CD14-positive monocyte (primary cell): ENCODE measurements around the gene NEGR1. TPM values are rescaled to one million over a fixed set of nuclear protein-coding genes. Genes with fewer than 3 reads are reported as not detected.

Experiments
- DNase-seq, 3 donors: peaks; one replicate each; pipeline ENCODE4 v3.0.0-alpha.2; 2011 to 2022
- H2AFZ ChIP-seq: 2 replicates; pipeline ENCODE4 v1.6.0; 2012; ENCODE audit warnings: mild to moderate bottlenecking, low read depth, low read length, inconsistent platforms; ENCODE audit not compliant: insufficient read depth, poor library complexity, severe bottlenecking
- H3K27ac ChIP-seq, 2 donors: 1 replicate in 1 of 2; 2 replicates in 1 of 2; pipeline ENCODE4 v1.5.1; 2012 to 2013; ENCODE audit warnings: low read length in 2 of 2, control low read depth in 1 of 2, inconsistent platforms in 1 of 2, low read depth in 1 of 2, mild to moderate bottlenecking in 1 of 2
- H3K27me3 ChIP-seq, 2 donors: one replicate each; pipeline versions ENCODE4 v1.6.0 to v1.6.1; 2011 to 2013; ENCODE audit warnings: low read length in 2 of 2; ENCODE audit not compliant: control insufficient read depth in 2 of 2, insufficient read depth in 2 of 2
- H3K36me3 ChIP-seq, 2 donors: replicated peaks in 1 of 2; 1 replicate in 1 of 2; 2 replicates in 1 of 2; pipeline versions ENCODE4 v1.5.1 to v1.6.1; 2012 to 2013; ENCODE audit warnings: low read length in 2 of 2, control low read depth in 1 of 2, inconsistent platforms in 1 of 2, mild to moderate bottlenecking in 1 of 2; ENCODE audit not compliant: insufficient read depth in 2 of 2, control insufficient read depth in 1 of 2
- H3K4me1 ChIP-seq, 2 donors: 1 replicate in 1 of 2; 2 replicates in 1 of 2; pipeline versions ENCODE4 v1.5.1 to v1.6.1; 2012 to 2013; ENCODE audit warnings: low read length in 2 of 2, control low read depth in 1 of 2, inconsistent platforms in 1 of 2, mild to moderate bottlenecking in 1 of 2, moderate library complexity in 1 of 2; ENCODE audit not compliant: insufficient read depth in 2 of 2, control insufficient read depth in 1 of 2
- H3K4me2 ChIP-seq: replicated peaks from 2 replicates; pipeline ENCODE3; 2012; ENCODE audit warnings: low read length, moderate library complexity, mild to moderate bottlenecking; ENCODE audit not compliant: poor library complexity, severe bottlenecking; ENCODE audit errors: extremely low read depth
- H3K4me3 ChIP-seq, 3 experiments: fragments of 200-600 bp in 1 of 3; sonication (generic) in 1 of 3; replicated peaks in 1 of 3; 1 replicate in 2 of 3; 2 replicates in 1 of 3; pipeline ENCODE4 v1.5.1; 2011 to 2013; ENCODE audit warnings: low read length in 3 of 3, mild to moderate bottlenecking in 3 of 3, control low read depth in 2 of 3, low read depth in 2 of 3, inconsistent platforms in 1 of 3, moderate library complexity in 1 of 3
- H3K79me2 ChIP-seq: 2 replicates; pipeline ENCODE4 v1.6.0; 2012; ENCODE audit warnings: mild to moderate bottlenecking, control low read depth, inconsistent platforms, low read length, moderate library complexity; ENCODE audit not compliant: insufficient read depth
- H3K9ac ChIP-seq: 2 replicates; pipeline ENCODE4 v1.6.0; 2017; ENCODE audit warnings: low read length, mild to moderate bottlenecking; ENCODE audit not compliant: insufficient read depth, poor library complexity, severe bottlenecking
- H3K9me3 ChIP-seq, 2 donors: replicated peaks in 1 of 2; 1 replicate in 1 of 2; 2 replicates in 1 of 2; pipeline versions ENCODE4 v1.5.1 to v1.6.1; 2012 to 2013; ENCODE audit warnings: low read length in 2 of 2, control low read depth in 1 of 2; ENCODE audit not compliant: control insufficient read depth in 1 of 2, insufficient read depth in 1 of 2
- H4K20me1 ChIP-seq: 2 replicates; pipeline ENCODE4 v1.6.0; 2012; ENCODE audit warnings: mild to moderate bottlenecking, low read length, control low read depth, moderate library complexity; ENCODE audit not compliant: insufficient read depth
- H3K27ac Mint-ChIP-seq, 7 donors: one replicate each; pipeline ENCODE4 v1.8.0; 2020; ENCODE audit warnings: mild to moderate bottlenecking in 7 of 7, mixed read lengths in 7 of 7, moderate library complexity in 6 of 7, inconsistent platforms in 2 of 7
- H3K27me3 Mint-ChIP-seq, 3 donors: one replicate each; pipeline ENCODE4 v1.8.0; 2021 to 2022; ENCODE audit warnings: low read depth in 3 of 3, mild to moderate bottlenecking in 3 of 3, mixed read lengths in 3 of 3, moderate library complexity in 3 of 3, inconsistent platforms in 1 of 3
- H3K36me3 Mint-ChIP-seq, 2 donors: one replicate each; pipeline ENCODE4 v1.8.0; 2020; ENCODE audit warnings: mixed read lengths in 2 of 2, inconsistent platforms in 1 of 2, mild to moderate bottlenecking in 1 of 2
- H3K4me1 Mint-ChIP-seq: one replicate; pipeline ENCODE4 v1.8.0; 2020; ENCODE audit warnings: mild to moderate bottlenecking, mixed read lengths
- H3K4me3 Mint-ChIP-seq, 2 donors: one replicate each; pipeline ENCODE4 v1.8.0; 2020; ENCODE audit warnings: mild to moderate bottlenecking in 2 of 2, mixed read lengths in 2 of 2, moderate library complexity in 1 of 2
- H3K9me3 Mint-ChIP-seq, 7 donors: one replicate each; pipeline ENCODE4 v1.8.0; 2020 to 2022; ENCODE audit warnings: mixed read lengths in 7 of 7, mild to moderate bottlenecking in 6 of 7, moderate library complexity in 6 of 7, inconsistent platforms in 2 of 7
- WGBS: methylation state at CpG from one replicate; pipeline ENCODE4 v1.1.5; 2013; ENCODE audit warnings: missing lambda C conversion rate; ENCODE audit not compliant: insufficient coverage; 5-methylcytosine and 5-hydroxymethylcytosine counted together
- intact Hi-C, 2 donors: fragments of 100-400 bp; cut with micrococcal nuclease; formaldehyde crosslinking; loops; one replicate each; pipeline versions ENCODE4 v1.15.0 to v1.15.1; 2023
- polyA plus RNA-seq, 3 donors: library from polyadenylated mRNA; depleted of rRNA in 1 of 3; unstranded in 2 of 3; stranded (reverse) in 1 of 3; fragments of 300-500 nt in 2 of 3; fragments of >200 nt in 1 of 3; fragmentation: Illumina TruSeq in 2 of 3; gene quantifications; 1 replicate in 2 of 3; 2 replicates in 1 of 3; pipeline ENCODE4 v1.2.3, GENCODE V29; 2012 to 2021
- TF ChIP-seq, protein P1 (sequence below): fragments of 200-600 bp; IDR thresholded peaks from one replicate; pipeline ENCODE4 v1.8.0; 2022; ENCODE audit warnings: antibody characterized with exemption, mild to moderate bottlenecking

The NEGR1 gene
- polyA plus RNA-seq, 3 donors = 0.03 to 0.15 (median 0.13) TPM

DNA sequence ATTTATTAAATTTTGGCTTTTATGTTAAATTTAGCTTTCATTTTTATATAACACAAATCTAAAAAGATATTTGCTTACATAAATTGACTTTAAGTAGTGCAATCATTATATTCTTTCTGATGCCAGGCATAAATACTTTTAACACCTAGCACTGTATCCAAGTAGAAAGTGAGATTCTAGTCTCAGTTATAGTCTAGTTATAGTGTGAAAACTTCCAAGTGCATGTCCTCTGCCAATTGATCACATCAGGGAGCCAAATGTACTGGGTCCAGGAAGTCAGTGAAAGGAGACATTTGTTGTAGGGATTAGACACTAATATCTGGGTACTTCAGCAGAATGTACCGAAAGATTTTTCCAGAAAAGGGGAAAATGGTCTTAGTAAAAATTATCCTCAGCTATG, 910.8 kb downstream of the NEGR1 start:
- no peaks in the 10 kb centered on the region for H3K27me3 ChIP-seq
- H4K20me1 ChIP-seq = no peaks in the 10 kb centered on the region
- H3K36me3 ChIP-seq = no peaks in the 10 kb centered on the region
- TF ChIP-seq, protein P1, sequence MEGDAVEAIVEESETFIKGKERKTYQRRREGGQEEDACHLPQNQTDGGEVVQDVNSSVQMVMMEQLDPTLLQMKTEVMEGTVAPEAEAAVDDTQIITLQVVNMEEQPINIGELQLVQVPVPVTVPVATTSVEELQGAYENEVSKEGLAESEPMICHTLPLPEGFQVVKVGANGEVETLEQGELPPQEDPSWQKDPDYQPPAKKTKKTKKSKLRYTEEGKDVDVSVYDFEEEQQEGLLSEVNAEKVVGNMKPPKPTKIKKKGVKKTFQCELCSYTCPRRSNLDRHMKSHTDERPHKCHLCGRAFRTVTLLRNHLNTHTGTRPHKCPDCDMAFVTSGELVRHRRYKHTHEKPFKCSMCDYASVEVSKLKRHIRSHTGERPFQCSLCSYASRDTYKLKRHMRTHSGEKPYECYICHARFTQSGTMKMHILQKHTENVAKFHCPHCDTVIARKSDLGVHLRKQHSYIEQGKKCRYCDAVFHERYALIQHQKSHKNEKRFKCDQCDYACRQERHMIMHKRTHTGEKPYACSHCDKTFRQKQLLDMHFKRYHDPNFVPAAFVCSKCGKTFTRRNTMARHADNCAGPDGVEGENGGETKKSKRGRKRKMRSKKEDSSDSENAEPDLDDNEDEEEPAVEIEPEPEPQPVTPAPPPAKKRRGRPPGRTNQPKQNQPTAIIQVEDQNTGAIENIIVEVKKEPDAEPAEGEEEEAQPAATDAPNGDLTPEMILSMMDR = no peak
- no peak overlapping the region for H3K27ac ChIP-seq
- no peak overlapping the region for H3K4me2 ChIP-seq
- H3K79me2 ChIP-seq = no peaks in the 10 kb centered on the region
- Mint-ChIP-seq H3K27me3 (no peaks in the 10 kb centered on the region), H3K36me3 (no peaks in the 10 kb centered on the region), H3K9me3 (peaks cover 0 to 4% (median 0%) of the 10 kb centered on the region in 7 donors), H3K4me3 (no peak overlapping the region), H3K4me1 (no peaks in the 10 kb centered on the region), H3K27ac (no peak overlapping the region)
- H2AFZ ChIP-seq = no peak overlapping the region
- no peak overlapping the region for H3K9ac ChIP-seq
- intact Hi-C loops = no loop called here
- no peak overlapping the region for H3K4me3 ChIP-seq
- DNase-seq = no peak
- no CpG with 5 or more reads among the region's 1 CpG for WGBS
- H3K4me1 ChIP-seq = no peaks in the 10 kb centered on the region
- H3K9me3 ChIP-seq = no peaks in the 10 kb centered on the region

- Mint-ChIP-seq H3K4me1 (no peaks in the 10 kb centered on the region), H3K36me3 (no peaks in the 10 kb centered on the region), H3K27ac (no peak overlapping the region), H3K27me3 (no peaks in the 10 kb centered on the region), H3K4me3 (no peak overlapping the region), H3K9me3 (peaks cover 0 to 8% (median 3%) of the 10 kb centered on the region in 7 donors)
- TF ChIP-seq, protein P1 = no peak
- Histone ChIP-seq H3K4me2 (no peak overlapping the region), H3K27ac (no peak overlapping the region), H4K20me1 (no peaks in the 10 kb centered on the region), H3K4me1 (no peaks in the 10 kb centered on the region), H3K79me2 (no peaks in the 10 kb centered on the region), H2AFZ (no peak overlapping the region), H3K9ac (no peak overlapping the region), H3K36me3 (no peaks in the 10 kb centered on the region), H3K9me3 (peaks cover 0 to 7% of the 10 kb centered on the region in 2 donors), H3K4me3 (no peak overlapping the region), H3K27me3 (no peaks in the 10 kb centered on the region)
- intact Hi-C loops = no loop called here
- WGBS = 100% methylated on average over 1 of the region's 2 CpGs
- DNase-seq = no peak
These were observed 918.1 kb downstream of the NEGR1 start for GRCh38 chr1:71364236-71364635.
